Epithelial cell of proximal tubule (primary cell): ENCODE data around the gene GORASP1. TPM values are rescaled to one million over a fixed set of nuclear protein-coding genes. Genes with fewer than 3 reads are reported as not detected.

Source experiments
- DNase-seq: peaks from one replicate; pipeline ENCODE4 v3.0.0-alpha.2; 2011; ENCODE audit warnings: low read depth
- H3K4me3 ChIP-seq: 2 replicates; pipeline ENCODE4 v1.5.1; 2011; ENCODE audit warnings: low read depth, mild to moderate bottlenecking, low read length
- CTCF ChIP-seq: conservative IDR thresholded peaks from 2 replicates; pipeline ENCODE4 v1.5.1; 2012; ENCODE audit warnings: low read depth, mild to moderate bottlenecking, low read length
- total RNA-seq: library from RNA; depleted of rRNA; stranded (reverse); fragments of >200 nt; gene quantifications from 2 replicates; pipeline ENCODE4 v1.2.3, GENCODE V29; 2015

The GORASP1 gene
- total RNA-seq, 1 donor from 2014 or later, result 17.6 TPM

- DNase-seq, result no peak
- no peak for TF ChIP-seq CTCF
- H3K4me3 ChIP-seq, result no peak overlapping the region
Measured at GRCh38 chr3:39121621-39122020, 14.2 kb upstream of the GORASP1 start.

- no peak overlapping the region for H3K4me3 ChIP-seq
- TF ChIP-seq CTCF, result no peak
- no peak for DNase-seq
Measured at GRCh38 chr3:39118931-39119660, 11.7 kb upstream of the GORASP1 start.

- no peak for TF ChIP-seq CTCF
Measured at GRCh38 chr3:39118079-39118478, 10.7 kb upstream of the GORASP1 start.

GRCh38 chr3:39115870-39116269 lies 8.4 kb upstream of the GORASP1 start:
- no peak overlapping the region for H3K4me3 ChIP-seq
- no peak for TF ChIP-seq CTCF
- no peak for DNase-seq

More at GRCh38 chr3:39118079-39118478, 10.7 kb upstream of the GORASP1 start:
- H3K4me3 ChIP-seq, result no peak overlapping the region
- no peak for DNase-seq

GRCh38 chr3:39114456-39114855 lies 7.0 kb upstream of the GORASP1 start:
- DNase-seq, result no peak
- TF ChIP-seq CTCF, result no peak
- H3K4me3 ChIP-seq, result no peak overlapping the region

- H3K4me3 ChIP-seq, result no peak overlapping the region
- no peak for TF ChIP-seq CTCF
- DNase-seq, result no peak
Measured at GRCh38 chr3:39113291-39113690, 5.9 kb upstream of the GORASP1 start.

GRCh38 chr3:39112535-39112934 lies 5.1 kb upstream of the GORASP1 start:
- no peak for TF ChIP-seq CTCF
- no peak for DNase-seq
- no peak overlapping the region for H3K4me3 ChIP-seq
